HUES64 (cell line): ENCODE data around the gene MAP2.

Source experiments
- H3K27ac ChIP-seq: 2 replicates; pipeline ENCODE4 v1.7.0; 2013; ENCODE audit warnings: low read depth, low read length, inconsistent platforms
- H3K27me3 ChIP-seq: 2 replicates; pipeline ENCODE4 v1.6.1; 2013; ENCODE audit warnings: mild to moderate bottlenecking, low read length; ENCODE audit not compliant: insufficient read depth
- H3K36me3 ChIP-seq: 2 replicates; pipeline ENCODE4 v1.6.1; 2013; ENCODE audit warnings: mild to moderate bottlenecking, low read length; ENCODE audit not compliant: insufficient read depth
- H3K4me1 ChIP-seq: 2 replicates; pipeline ENCODE4 v1.6.1; 2013; ENCODE audit warnings: mild to moderate bottlenecking, low read length, moderate library complexity; ENCODE audit not compliant: insufficient read depth
- H3K4me3 ChIP-seq: 2 replicates; pipeline ENCODE4 v1.5.1; 2013; ENCODE audit warnings: mild to moderate bottlenecking, low read length, moderate library complexity
- H3K9ac ChIP-seq: 2 replicates; pipeline ENCODE4 v1.6.1; 2013; ENCODE audit warnings: mild to moderate bottlenecking, low read depth, low read length
- H3K9me3 ChIP-seq: 2 replicates; pipeline ENCODE4 v1.6.1; 2013; ENCODE audit warnings: low read depth, low read length; ENCODE audit not compliant: insufficient read depth
- WGBS: fragments of 150-250, 120-280 bp; methylation state at CpG from one replicate; pipeline ENCODE4 v1.1.7; 2013; ENCODE audit warnings: missing lambda C conversion rate; 5-methylcytosine and 5-hydroxymethylcytosine counted together

The MAP2 gene

GRCh38 chr2:209773377-209773776 is 349.5 kb downstream of the MAP2 start:
- peaks cover 56% of the 10 kb centered on the region for H3K27me3 ChIP-seq
- WGBS = 49% methylated on average over 3 of the region's 3 CpGs

More at GRCh38 chr2:209773377-209773776, 349.5 kb downstream of the MAP2 start:
- Histone ChIP-seq H3K9me3 (no peaks in the 10 kb centered on the region), H3K4me1 (no peaks in the 10 kb centered on the region), H3K27ac (no peak overlapping the region), H3K36me3 (no peaks in the 10 kb centered on the region), H3K9ac (no peak overlapping the region), H3K4me3 (no peak overlapping the region)
